ENCODE results near the gene LMNTD2.

The LMNTD2 gene, protein sequence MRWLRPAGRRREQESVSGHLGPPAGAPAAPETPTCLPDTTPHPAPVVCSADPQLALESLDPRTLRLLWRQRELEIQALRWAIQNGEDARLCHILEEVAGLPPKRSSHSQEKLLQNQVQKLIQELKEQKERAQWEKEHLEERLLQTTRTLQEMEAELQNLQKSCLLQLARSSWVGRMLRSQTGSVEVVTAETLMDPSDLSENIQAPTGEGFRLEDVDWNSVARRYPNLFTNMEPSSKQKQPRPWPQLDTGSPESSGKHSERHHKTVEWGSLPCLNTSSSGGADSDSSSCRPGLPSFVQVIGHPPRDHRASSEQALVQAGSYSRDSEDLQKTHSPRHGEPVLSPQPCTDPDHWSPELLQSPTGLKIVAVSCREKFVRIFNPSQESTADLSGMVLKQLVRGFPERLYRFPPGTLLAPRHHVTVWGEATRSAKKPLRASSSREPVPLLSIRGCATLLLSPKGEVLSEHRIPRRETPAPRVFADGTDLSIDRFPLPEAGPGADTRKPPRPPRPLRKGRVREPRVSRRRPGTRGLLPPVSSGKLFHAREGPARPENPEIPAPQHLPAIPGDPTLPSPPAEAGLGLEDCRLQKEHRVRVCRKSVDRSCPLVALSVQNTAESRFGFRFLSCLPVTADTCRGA

DNA sequence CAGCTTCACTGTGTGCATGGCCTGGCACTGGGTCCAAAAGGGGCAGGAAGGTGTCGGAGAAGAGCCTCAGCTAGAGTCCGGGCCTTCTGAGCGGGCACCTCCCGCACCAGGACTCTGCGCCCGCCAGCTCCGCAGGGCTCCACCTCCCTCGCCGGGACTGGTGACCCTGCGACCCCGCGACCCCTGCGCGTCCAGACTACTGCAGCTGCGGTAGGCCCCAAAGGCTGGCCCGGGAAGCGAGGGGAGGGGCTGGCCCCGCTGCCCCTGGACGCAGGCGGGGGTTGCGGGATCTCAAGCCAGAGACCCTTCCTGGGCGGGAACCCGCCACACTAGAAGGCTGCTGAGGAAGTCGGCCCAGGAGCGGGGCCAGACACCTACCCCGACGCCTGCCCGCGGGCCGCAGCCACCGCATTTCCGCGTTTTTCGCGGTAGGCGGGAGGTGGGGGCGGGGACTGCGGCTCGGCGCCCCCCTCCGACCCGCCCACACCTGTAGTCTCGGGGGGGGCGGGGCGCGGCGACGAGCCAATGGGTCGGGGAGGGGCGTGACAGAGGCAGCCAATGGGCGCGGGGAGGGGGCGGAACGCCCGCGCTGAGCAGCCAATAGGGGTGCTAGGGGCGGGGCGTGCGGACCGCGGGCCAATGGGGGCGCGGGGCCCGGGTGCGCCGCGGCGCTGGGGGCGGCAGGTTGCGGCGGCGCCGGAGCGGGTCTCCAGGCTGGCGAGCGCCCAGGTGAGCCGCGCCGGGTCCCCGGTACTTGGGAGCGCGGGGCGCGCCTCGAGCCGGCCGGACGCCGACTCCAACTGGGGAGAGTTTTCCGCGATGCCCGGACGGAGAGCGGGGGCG is at the start of gene LMNTD2, which contains the start of gene RASSF7:
Gene LMNTD2, minus strand, starts transcription at position 434 of the 843 bp plus-strand sequence. Its CDS starts 22 bp downstream, at position 412.
Gene RASSF7, plus strand, starts transcription at position 666 of the 843 bp plus-strand sequence. CDS start 799 bp downstream, outside the sequence.
- FAIRE-seq: peak; percentile 88
- DNase-seq (ENCODE audit: insufficient read length, low spot score): peak; percentile 100

DNA sequence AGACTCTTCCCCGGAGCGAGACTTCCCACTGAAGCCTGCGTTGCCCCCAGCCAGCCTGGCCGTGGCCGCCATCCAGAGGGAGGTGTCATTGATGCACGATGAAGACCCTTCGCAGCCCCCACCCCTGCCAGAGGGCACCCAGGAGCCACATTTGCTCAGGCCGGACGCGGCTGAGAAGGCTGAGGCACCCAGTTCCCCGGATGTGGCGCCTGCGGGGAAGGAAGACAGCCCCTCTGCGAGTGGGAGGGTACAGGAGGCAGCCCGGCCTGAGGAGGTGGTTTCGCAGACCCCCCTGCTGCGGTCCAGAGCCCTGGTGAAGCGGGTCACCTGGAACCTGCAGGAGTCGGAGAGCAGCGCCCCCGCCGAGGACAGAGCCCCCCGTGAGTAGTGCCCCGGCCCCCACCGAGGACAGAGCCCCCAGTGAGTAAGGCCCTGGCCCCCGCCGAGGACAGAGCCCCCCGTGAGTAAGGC is 48.8 kb upstream of the LMNTD2 start:
- FAIRE-seq: no peak
- DNase-seq (ENCODE audit: insufficient read length, low spot score): no peak

GRCh38 chr11:608791-609251 is 48.3 kb upstream of the LMNTD2 start:
- DNase-seq (ENCODE audit: insufficient read length, low spot score) (no peak), FAIRE-seq (no peak)

DNA sequence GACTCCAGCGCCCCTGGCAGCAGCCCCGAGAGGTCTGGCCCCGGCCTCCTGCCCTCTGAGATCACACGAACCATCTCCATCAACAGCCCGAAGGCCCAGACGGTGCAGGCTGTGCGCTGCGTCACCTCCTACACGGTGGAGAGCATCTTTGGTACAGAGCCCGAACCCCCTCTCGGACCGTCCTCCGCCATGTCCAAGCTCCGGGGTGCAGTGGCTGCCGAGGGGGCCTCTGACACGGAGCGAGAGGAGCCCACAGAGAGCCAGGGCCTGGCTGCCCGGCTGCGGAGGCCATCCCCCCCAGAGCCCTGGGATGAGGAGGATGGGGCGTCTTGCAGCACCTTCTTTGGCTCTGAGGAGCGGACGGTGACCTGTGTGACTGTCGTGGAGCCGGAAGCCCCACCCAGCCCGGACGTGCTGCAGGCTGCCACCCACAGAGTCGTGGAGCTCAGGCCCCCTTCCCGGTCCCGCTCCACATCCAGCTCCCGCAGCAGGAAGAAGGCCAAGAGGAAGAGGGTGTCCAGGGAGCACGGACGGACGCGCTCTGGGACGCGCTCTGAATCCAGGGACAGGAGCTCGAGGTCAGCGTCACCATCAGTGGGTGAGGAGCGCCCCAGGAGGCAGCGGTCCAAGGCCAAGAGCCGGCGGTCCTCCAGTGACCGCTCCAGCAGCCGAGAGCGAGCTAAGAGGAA is 47.6 kb upstream of the LMNTD2 start:
- no peak for DNase-seq (ENCODE audit: insufficient read length, low spot score)
- FAIRE-seq: no peak

GRCh38 chr11:607020-607780 is 46.7 kb upstream of the LMNTD2 start:
- DNase-seq (ENCODE audit: insufficient read length, low spot score) (no peak), FAIRE-seq (no peak)

DNA sequence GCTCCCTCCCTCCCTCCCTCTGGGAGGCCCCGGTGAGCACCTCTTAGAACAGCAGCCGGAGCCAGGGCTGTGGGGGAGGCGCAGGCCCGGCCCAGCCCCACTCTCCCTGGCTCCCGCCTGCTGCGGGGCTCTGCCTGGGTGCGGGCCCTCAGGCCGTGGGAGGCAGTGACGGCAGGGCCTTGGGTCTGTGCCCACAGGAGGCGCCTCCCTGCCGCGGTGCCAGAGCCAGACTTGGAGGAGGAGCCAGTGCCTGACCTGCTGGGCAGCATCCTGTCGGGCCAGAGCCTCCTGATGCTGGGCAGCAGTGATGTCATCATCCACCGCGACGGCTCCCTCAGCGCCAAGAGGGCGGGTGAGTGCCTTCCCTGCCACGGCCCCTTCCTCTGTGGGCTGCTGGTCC is 45.7 kb upstream of the LMNTD2 start:
- no peak for DNase-seq (ENCODE audit: insufficient read length, low spot score)
- no peak for FAIRE-seq

DNA sequence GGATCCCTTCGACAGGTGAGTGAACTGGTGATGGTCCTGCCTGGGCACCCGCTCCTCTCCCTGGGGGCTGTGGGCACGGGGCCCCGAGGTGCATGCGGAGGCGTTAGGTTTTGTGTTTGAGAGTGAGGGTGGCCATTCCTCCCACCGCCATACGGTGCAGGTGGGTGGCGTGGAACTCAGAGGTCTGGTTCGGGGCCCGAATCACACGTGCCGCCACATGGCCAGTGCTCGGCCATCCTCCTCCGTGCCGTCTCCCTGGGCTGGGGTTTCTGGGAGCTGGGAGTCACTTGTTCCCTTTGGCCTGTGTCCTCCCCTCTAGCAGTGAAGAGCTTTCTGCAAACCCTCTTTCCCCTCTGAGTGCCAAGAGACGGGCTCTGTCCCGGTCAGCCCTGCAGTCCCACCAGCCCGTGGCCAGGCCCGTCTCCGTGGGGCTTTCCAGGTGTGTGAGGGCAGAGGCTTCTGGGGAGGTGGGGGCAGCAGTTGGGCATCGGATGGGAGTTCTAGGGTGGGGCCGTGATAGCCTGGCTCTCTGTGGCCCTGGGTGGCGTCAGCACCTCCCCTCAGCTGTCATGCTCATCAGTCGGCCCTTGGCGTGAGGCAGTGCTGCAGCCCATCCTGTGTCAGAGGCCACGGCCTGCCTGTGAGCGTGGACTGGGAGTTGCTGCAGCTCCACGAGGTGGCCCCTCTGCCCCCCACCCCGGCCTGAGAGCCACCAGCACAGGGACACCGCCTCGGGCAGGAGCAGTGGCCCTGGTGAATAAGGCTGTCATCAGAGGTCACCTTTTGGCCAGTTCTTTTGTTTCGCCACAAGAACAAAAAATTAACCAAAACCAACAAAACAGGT is 45.0 kb upstream of the LMNTD2 start:
- FAIRE-seq: no peak
- DNase-seq (ENCODE audit: insufficient read length, low spot score): no peak

DNA sequence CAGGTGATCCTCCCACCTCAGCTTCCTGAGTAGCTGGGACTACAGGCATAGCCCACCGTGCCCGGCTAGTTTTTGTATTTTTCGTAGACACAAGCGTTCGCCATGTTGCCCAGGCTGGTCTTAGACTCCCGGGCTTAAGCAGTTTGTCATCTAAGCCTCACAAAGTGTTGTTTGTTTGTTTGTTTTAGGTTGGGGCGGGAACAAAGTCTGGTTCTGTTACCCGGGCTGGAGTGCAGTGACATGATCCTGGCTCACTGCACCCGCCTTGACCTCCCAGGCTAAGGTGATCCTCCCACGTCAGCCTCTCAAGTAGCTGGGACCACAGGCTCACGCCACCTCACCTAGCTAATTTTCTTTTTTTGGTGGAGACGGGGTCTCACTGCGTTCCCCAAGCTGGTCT is 42.6 kb upstream of the LMNTD2 start:
- FAIRE-seq (no peak), DNase-seq (ENCODE audit: insufficient read length, low spot score) (no peak)

DNA sequence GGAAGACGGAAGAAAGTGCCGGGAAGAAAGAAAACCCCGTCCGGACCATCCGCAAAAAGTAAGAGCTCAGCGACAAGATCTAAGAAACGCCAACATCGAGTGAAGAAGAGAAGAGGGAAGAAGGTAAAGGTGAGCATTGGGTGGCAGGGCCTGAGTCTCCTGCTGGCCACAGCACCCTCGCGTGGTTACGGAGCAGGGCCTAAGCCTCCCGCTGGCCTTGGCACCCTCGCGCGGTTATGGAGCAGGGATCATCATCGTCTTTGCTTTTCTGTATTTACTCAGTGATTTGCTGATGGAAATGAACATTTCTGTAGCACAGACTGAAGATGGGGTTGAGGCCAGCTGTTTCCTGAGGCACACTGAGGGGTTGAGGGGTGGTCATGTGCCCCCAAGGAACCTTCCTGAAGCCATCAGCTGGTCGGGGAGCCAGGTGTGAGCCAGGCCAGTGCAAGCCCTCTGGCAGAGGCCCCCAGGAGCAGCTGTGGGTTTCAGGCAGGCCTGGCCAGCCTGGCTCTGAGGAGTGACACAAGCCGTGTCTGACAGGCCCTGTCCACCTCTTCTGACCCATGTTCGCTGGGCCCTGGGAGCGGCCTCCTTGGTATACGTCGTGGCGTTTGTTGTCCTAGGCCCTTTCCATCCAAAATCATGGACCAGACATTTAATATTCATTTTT is 41.2 kb upstream of the LMNTD2 start:
- FAIRE-seq (no peak), DNase-seq (ENCODE audit: insufficient read length, low spot score) (no peak)

DNA sequence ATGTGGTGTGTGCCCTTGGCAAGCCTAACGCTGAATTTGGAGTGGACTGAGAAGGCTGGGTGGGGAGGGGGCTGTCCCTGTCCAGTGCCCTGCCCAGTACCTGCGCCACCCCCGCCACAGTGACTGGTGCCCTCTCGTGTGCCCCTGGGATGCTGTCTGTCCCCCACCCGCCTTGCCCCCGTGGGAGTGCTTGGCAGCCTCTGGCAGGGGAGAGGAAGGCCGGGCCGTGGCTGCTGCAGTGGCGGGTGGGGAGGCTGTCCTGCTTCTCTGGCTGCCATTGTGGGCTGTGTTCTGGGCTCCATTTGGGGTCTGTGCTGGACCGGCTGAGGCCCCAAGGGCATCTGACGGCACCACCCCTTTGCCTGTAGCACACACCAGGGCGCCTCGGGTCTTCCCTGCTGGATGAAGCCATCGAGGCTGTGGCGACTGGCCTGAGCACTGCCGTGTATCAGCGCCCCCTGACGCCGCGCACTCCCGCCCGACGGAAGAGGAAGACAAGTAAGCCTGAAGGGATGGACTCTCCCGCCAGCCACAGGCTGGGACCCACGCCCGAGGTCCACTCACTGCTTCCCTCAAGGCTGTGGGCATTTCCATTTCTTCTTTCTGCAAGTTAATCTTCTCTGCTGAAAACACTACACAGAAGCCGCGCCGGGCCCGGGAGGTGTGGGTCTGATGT is 37.6 kb upstream of the LMNTD2 start:
- no peak for DNase-seq (ENCODE audit: insufficient read length, low spot score)
- FAIRE-seq: no peak

DNA sequence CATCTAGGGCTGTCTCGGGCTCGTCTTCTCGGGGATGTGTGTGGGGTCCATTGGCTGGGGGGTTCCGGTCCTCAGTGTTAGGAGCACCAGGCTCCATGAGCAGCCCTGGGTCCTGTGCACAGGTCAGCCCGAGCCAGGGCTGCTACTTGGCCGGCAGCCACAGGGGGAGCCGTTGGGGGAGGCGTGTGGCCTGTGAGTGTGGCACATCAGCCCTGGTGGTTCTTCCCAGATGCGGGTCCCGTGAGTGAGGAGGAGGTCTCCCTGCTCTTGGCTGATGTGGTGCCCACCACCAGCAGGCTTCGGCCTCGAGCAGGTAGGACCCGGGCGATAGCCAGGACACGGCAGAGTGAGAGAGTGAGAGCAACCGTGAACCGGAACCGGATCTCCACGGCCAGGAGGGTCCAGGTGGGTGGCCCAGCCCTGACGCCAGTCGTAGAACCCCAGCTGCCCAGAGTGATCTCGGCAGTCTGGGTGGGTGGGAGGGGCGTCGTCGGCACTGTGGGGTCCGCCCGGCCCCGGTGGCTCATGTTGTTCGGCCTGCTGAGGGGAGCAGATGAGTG is 36.7 kb upstream of the LMNTD2 start:
- no peak for FAIRE-seq
- no peak for DNase-seq (ENCODE audit: insufficient read length, low spot score)

GRCh38 chr11:596374-596773 is 35.8 kb upstream of the LMNTD2 start:
- FAIRE-seq (no peak), DNase-seq (ENCODE audit: insufficient read length, low spot score) (no peak)

GRCh38 chr11:595400-595799 is 34.9 kb upstream of the LMNTD2 start:
- no peak for FAIRE-seq
- no peak for DNase-seq (ENCODE audit: insufficient read length, low spot score)

DNA sequence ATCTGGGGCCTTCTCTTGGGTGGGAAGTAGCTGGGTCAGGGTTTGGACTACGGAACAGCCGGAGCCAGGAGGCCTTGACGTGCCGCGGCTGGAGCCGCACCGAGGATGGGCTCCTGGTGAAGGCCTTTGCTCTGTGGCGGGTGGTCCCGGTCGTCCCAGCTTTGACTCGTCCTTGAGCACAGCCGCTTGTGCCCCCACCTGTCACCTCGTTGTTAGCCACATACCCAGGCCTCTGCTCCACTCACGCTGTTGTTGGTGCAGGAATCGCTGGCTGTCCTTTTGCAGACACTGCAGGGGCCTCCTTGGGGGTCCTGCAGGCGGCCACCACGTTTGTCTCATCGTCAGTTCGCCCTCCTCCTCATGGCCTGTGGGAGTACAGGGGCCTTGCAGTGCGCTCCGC is 32.8 kb upstream of the LMNTD2 start:
- no peak for FAIRE-seq

DNA sequence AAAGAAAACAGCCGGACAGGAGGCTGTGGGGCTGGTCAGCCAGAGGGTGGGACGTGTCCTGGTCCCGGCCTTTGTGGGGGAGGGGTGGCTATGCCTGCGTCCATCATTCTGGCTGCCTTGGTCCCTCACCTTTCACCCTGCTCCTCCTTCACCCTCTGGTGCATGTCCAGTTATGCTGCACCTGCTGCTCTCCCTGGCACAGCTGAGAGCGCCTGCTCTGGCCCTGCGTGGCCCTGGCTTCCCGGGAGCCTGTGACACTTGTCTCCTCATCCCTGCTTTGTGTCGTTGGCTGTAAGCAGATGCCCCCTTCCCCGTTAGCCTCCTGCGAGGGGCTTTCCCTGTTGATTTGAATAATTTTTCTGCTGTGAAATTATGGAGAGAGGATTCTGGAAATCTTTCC is 32.4 kb upstream of the LMNTD2 start:
- DNase-seq (ENCODE audit: insufficient read length, low spot score) (no peak), FAIRE-seq (no peak)

More for the DNA sequence above, 32.8 kb upstream of the LMNTD2 start:
- DNase-seq (ENCODE audit: insufficient read length, low spot score): no peak

DNA sequence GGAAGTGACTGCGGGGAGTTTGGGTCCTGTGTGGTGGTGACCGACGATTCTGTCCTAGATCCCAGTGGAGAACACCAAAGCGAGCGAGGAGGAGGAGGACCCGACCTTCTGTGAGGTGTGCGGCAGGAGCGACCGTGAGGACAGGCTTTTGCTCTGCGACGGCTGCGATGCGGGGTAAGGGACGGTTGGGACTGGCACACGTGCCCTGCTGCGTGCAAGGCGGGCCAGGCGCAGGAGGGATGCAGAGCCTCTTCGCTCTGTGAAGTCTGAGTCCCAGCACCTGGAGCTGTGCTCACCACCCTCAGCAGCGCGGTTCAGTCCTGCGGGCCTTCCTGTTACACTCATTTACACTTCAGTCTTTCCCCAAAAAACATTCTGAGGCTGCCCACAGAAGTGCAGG is 32.0 kb upstream of the LMNTD2 start:
- DNase-seq (ENCODE audit: insufficient read length, low spot score) (no peak), FAIRE-seq (no peak)

GRCh38 chr11:590997-591396 is 30.5 kb upstream of the LMNTD2 start:
- no peak for DNase-seq (ENCODE audit: insufficient read length, low spot score)
- no peak for FAIRE-seq
